B cell (primary cell): Measurements from ENCODE around the gene CTNNA2. TPM values are rescaled to one million over a fixed set of nuclear protein-coding genes. Genes with fewer than 3 reads are reported as not detected.

Source experiments
- ATAC-seq: fragments of 200-7000 bp; cut with Tn5 transposase; one replicate; pipeline ENCODE4 v1.10.0; 2021; ENCODE audit warnings: low read depth, mild to moderate bottlenecking, moderate number of reproducible peaks, moderate library complexity
- CTCF ChIA-PET: fragments of 350-600 bp; sonication (Branson Sonifier 250); formaldehyde crosslinking; loops from one replicate; lab custom pipeline; 2021; ENCODE audit warnings: antibody characterized with exemption, inconsistent platforms; lab: Charles Lee
- POLR2A ChIA-PET: fragments of 350-600 bp; sonication (Branson Sonifier 250); formaldehyde crosslinking; loops from one replicate; lab custom pipeline; 2021; ENCODE audit warnings: antibody characterized with exemption; lab: Charles Lee
- DNase-seq: peaks from one replicate; pipeline ENCODE4 v3.0.0; 2013
- H2AFZ ChIP-seq: 2 replicates; pipeline ENCODE4 v1.6.1; 2012; ENCODE audit warnings: mild to moderate bottlenecking, low read depth, low read length; ENCODE audit not compliant: insufficient read depth, poor library complexity, severe bottlenecking
- H3K27ac ChIP-seq, 2 donors: 1 replicate in 1 of 2; 2 replicates in 1 of 2; pipeline ENCODE4 v1.5.1; 2012 to 2013; ENCODE audit warnings: low read length in 2 of 2, mild to moderate bottlenecking in 2 of 2, moderate library complexity in 1 of 2
- H3K27me3 ChIP-seq, 4 experiments: fragments of 200-600 bp in 1 of 4; sonication (generic) in 1 of 4; replicated peaks in 1 of 4; 1 replicate in 2 of 4; 2 replicates in 2 of 4; pipeline versions ENCODE4 v1.6.1 to v1.7.0; 2013 to 2016; ENCODE audit warnings: low read length in 3 of 4, mild to moderate bottlenecking in 2 of 4, mixed read lengths in 1 of 4, moderate library complexity in 1 of 4; ENCODE audit not compliant: insufficient read depth in 4 of 4, control insufficient read depth in 3 of 4; ENCODE audit errors: control extremely low read depth in 1 of 4
- H3K36me3 ChIP-seq, 2 experiments: replicated peaks in 1 of 2; 1 replicate in 1 of 2; 2 replicates in 1 of 2; pipeline versions ENCODE4 v1.6.1 to v1.7.1; 2013; ENCODE audit warnings: low read length in 1 of 2; ENCODE audit not compliant: insufficient read depth in 2 of 2, control insufficient read depth in 1 of 2; ENCODE audit errors: control extremely low read depth in 1 of 2, extremely low read depth in 1 of 2
- H3K4me1 ChIP-seq, 2 donors: fragments of 200-600 bp in 1 of 2; sonication (generic) in 1 of 2; 1 replicate in 1 of 2; 2 replicates in 1 of 2; pipeline versions ENCODE4 v1.5.1 to v1.6.1; 2013 to 2017; ENCODE audit warnings: low read length in 2 of 2; ENCODE audit not compliant: control insufficient read depth in 2 of 2, insufficient read depth in 2 of 2
- H3K4me2 ChIP-seq: replicated peaks from 2 replicates; pipeline ENCODE3; 2012; ENCODE audit warnings: mild to moderate bottlenecking, low read depth, low read length; ENCODE audit not compliant: poor library complexity, severe bottlenecking
- H3K4me3 ChIP-seq, 5 experiments: fragments of 200-600 bp in 1 of 5; sonication (generic) in 1 of 5; 1 replicate in 3 of 5; 2 replicates in 2 of 5; pipeline versions ENCODE4 v1.5.1 to v1.7.0; 2011 to 2016; ENCODE audit warnings: low read length in 4 of 5, mild to moderate bottlenecking in 4 of 5, low read depth in 2 of 5, control low read depth in 1 of 5, moderate library complexity in 1 of 5; ENCODE audit not compliant: insufficient read depth in 1 of 5; ENCODE audit errors: control extremely low read depth in 1 of 5, extremely low read depth in 1 of 5
- H3K79me2 ChIP-seq: fragments of 200-600 bp; sonication (generic); one replicate; pipeline ENCODE4 v1.6.0; 2016; ENCODE audit warnings: low read length; ENCODE audit not compliant: control insufficient read depth, insufficient read depth
- H3K9ac ChIP-seq: fragments of 200-600 bp; sonication (generic); 2 replicates; pipeline ENCODE4 v1.6.1; 2017; ENCODE audit warnings: mild to moderate bottlenecking, low read length, moderate library complexity
- H3K9me3 ChIP-seq, 3 donors: one replicate each; pipeline versions ENCODE4 v1.6.1 to v1.7.1; 2013; ENCODE audit warnings: low read length in 2 of 3; ENCODE audit not compliant: control insufficient read depth in 2 of 3, insufficient read depth in 1 of 3; ENCODE audit errors: control extremely low read depth in 1 of 3
- H4K20me1 ChIP-seq: 2 replicates; pipeline ENCODE4 v1.6.0; 2012; ENCODE audit warnings: mild to moderate bottlenecking, low read length; ENCODE audit not compliant: insufficient read depth, control insufficient read depth, poor library complexity, severe bottlenecking
- H3K27ac Mint-ChIP-seq: one replicate; pipeline ENCODE4 v1.8.0; 2021; ENCODE audit warnings: mixed read lengths
- H3K27me3 Mint-ChIP-seq: one replicate; pipeline ENCODE4 v1.8.0; 2021; ENCODE audit warnings: mixed read lengths
- H3K4me1 Mint-ChIP-seq: one replicate; pipeline ENCODE4 v1.8.0; 2021; ENCODE audit warnings: mixed read lengths
- H3K4me3 Mint-ChIP-seq: one replicate; pipeline ENCODE4 v1.8.0; 2021; ENCODE audit warnings: mixed read lengths
- H3K9me3 Mint-ChIP-seq: one replicate; pipeline ENCODE4 v1.8.0; 2022; ENCODE audit warnings: mixed read lengths; ENCODE audit not compliant: insufficient read depth
- CTCF ChIP-seq: fragments of 200-600 bp; IDR thresholded peaks from one replicate; pipeline ENCODE4 v1.8.0; 2022; ENCODE audit warnings: antibody characterized with exemption, mild to moderate bottlenecking
- EZH2 ChIP-seq: IDR thresholded peaks from 2 replicates; pipeline ENCODE4 v1.6.1; 2012; ENCODE audit warnings: borderline replicate concordance, low read depth, mild to moderate bottlenecking, moderate library complexity, low read length; ENCODE audit not compliant: insufficient read depth, poor library complexity, severe bottlenecking
- WGBS: methylation state at CpG from one replicate; pipeline ENCODE4 v1.1.5; 2013; ENCODE audit warnings: missing lambda C conversion rate; ENCODE audit not compliant: insufficient coverage; 5-methylcytosine and 5-hydroxymethylcytosine counted together
- intact Hi-C: fragments of 100-400 bp; cut with micrococcal nuclease; formaldehyde crosslinking; loops from one replicate; pipeline ENCODE4 v1.10.0; 2022
- polyA plus RNA-seq: library from polyadenylated mRNA; depleted of rRNA; stranded (reverse); fragments of >200 nt; gene quantifications from 2 replicates; pipeline ENCODE4 v1.2.3, GENCODE V29; 2012
- total RNA-seq, 2 donors: library from RNA; stranded (reverse); fragments of 120-200 nt in 1 of 2; gene quantifications; 1 replicate in 1 of 2; 2 replicates in 1 of 2; pipeline versions ENCODE4 v1.2.3 to v1.2.4, GENCODE V29; 2013 to 2022

Gene CTNNA2
- total and polyA plus RNA-seq, 2 donors (not counting 1 experiment from before 2014, with no cell fraction given): not detected

- no peak overlapping the region for H2AFZ ChIP-seq
- H4K20me1 ChIP-seq: no peaks in the 10 kb centered on the region
- no peak overlapping the region for H3K27ac Mint-ChIP-seq
- WGBS: 100% methylated on average over 2 of the region's 4 CpGs
- no peaks in the 10 kb centered on the region for H3K27me3 ChIP-seq
- no peak overlapping the region for H3K4me3 Mint-ChIP-seq
- H3K9me3 ChIP-seq: no peaks in the 10 kb centered on the region
- no peak overlapping the region for H3K4me3 ChIP-seq
- H3K4me1 Mint-ChIP-seq: no peaks in the 10 kb centered on the region
- no peaks in the 10 kb centered on the region for H3K36me3 ChIP-seq
- DNase-seq (no peak), ATAC-seq (no peak)
- ChIA-PET POLR2A (no interaction called here), CTCF (no interaction called here)
- H3K4me2 ChIP-seq: no peak overlapping the region
- no peak overlapping the region for H3K9ac ChIP-seq
- H3K4me1 ChIP-seq: no peaks in the 10 kb centered on the region
- no peaks in the 10 kb centered on the region for H3K79me2 ChIP-seq
- peaks cover 3% of the 10 kb centered on the region for H3K9me3 Mint-ChIP-seq
- TF ChIP-seq CTCF (no peak), EZH2 (no peak)
- H3K27ac ChIP-seq: no peak overlapping the region
- H3K27me3 Mint-ChIP-seq: no peaks in the 10 kb centered on the region
- intact Hi-C loops: no loop called here
Observed at GRCh38 chr2:80407377-80407776, 894.5 kb downstream of the CTNNA2 start.

- intact Hi-C loops: no loop called here
- H3K9me3 ChIP-seq: peaks cover 0 to 6% (median 4%) of the 10 kb centered on the region in 3 donors
- H3K79me2 ChIP-seq: no peaks in the 10 kb centered on the region
- no CpG with 5 or more reads among the region's 3 CpGs for WGBS
- H3K36me3 ChIP-seq: no peaks in the 10 kb centered on the region
- H3K27ac ChIP-seq: no peak overlapping the region
- Mint-ChIP-seq H3K27me3 (no peaks in the 10 kb centered on the region), H3K27ac (no peak overlapping the region), H3K4me1 (no peaks in the 10 kb centered on the region), H3K4me3 (no peak overlapping the region), H3K9me3 (peaks cover 6% of the 10 kb centered on the region)
- no peak overlapping the region for H2AFZ ChIP-seq
- ChIA-PET CTCF (no interaction called here), POLR2A (no interaction called here)
- H3K4me3 ChIP-seq: no peak overlapping the region
- DNase-seq (no peak), ATAC-seq (no peak)
- TF ChIP-seq CTCF: no peak
- no peak for TF ChIP-seq EZH2
- H4K20me1 ChIP-seq: no peaks in the 10 kb centered on the region
- no peaks in the 10 kb centered on the region for H3K4me1 ChIP-seq
- no peaks in the 10 kb centered on the region for H3K27me3 ChIP-seq
- H3K9ac ChIP-seq: no peak overlapping the region
- H3K4me2 ChIP-seq: no peak overlapping the region
Observed at GRCh38 chr2:80410346-80410745, 897.5 kb downstream of the CTNNA2 start.
